OCI-M1 (cell line): ENCODE measurements around the gene DPPA3.
"Not testable (repeated sequence)": the region's sequence is repeated elsewhere in the genome, so short reads cannot be mapped to it uniquely, and the experiment has no call there.

ENCODE experiments used
- DNase-seq: peaks from one replicate; lab custom pipeline; 2025; lab: John Stamatoyannopoulos, UW

The DPPA3 gene

DNA sequence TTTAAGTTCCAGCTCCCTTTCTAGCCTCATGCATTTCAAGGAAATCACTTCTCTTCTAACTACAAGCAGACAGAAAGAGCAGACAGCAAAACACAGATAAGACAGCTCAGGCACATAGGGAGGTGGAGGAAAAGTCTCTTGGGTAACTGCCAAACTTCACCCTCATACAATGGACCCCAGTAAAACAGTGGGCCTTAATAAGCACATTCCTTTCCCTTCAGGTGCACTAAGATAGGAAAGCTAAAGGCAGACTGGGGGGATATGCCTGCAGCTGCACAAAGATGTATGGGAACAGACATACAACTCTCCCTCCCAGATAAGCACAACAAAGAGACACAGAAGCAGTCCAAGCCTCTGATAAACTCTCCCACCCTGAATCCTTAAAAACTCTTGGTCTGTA is 19.8 kb downstream of the DPPA3 start:
- DNase-seq = peak; percentile 30

DNA sequence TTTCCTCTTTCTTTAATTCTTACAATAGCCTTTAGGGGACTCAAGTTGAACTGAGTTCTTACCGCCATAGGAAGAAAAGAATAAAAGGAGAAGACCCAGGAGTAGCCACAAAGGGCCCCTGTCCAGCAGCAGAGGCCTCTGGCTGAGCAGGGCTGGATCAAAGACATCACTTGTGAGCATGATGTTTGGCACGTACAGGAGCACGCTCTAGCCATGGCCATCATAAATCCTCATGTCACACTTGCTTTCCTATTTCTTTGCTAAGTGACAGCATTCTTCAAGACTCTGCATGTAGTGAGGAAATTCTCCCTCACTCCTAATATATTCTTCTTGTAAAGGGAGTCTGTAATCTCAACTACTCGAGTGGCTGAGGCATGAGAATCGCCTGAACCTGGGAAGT is 20.3 kb downstream of the DPPA3 start:
- no peak for DNase-seq

DNA sequence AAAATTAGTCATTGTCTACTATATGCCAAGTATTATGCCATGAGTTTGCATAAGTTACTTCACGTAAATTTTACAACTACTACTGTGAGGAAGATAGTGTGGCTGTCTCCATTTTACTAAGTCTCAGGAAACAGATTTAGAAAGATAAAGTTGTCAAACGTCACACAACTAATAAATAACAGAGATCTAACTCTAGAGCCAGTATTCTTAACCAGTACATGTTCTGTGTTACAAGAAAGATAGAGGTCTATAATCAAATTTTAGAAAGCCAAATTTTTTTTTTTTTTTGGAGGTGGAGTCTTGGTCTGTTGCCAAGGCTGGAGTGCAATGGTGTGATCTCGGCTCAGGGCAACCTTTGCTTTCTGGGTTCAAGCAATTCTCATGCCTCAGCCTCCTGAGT is 21.8 kb downstream of the DPPA3 start:
- DNase-seq = no peak

DNA sequence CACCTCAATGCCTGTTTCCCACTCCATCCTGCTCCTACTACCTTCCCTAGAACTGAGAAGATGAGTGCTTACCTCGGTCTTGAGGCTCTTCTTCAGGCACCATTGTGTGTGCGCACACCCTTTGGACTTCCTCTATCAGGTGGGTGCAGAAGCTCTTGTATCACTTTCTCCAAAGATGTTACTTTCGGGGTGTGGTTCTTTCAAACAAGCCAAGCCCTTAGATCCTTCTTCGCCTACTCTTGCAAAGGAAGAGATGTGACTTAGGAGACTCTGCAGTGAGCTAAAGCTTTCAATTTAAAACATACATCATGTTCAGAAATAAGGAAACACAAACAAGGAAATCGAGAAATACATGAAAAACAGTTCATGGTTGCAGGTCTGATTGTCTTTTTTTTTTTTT is 36.0 kb downstream of the DPPA3 start, which contains the start of gene CLEC4C:
Gene CLEC4C, minus strand, starts transcription at position 130 of the 400 bp plus-strand sequence. Its CDS starts 27 bp downstream, at position 103.
- no peak for DNase-seq

GRCh38 chr12:7748852-7749251 is 37.6 kb downstream of the DPPA3 start:
- peak; percentile 84 for DNase-seq

- no peak for DNase-seq
Observed at GRCh38 chr12:7749442-7749841, 38.2 kb downstream of the DPPA3 start.

GRCh38 chr12:7750350-7750749 is 39.1 kb downstream of the DPPA3 start:
- no peak for DNase-seq

DNA sequence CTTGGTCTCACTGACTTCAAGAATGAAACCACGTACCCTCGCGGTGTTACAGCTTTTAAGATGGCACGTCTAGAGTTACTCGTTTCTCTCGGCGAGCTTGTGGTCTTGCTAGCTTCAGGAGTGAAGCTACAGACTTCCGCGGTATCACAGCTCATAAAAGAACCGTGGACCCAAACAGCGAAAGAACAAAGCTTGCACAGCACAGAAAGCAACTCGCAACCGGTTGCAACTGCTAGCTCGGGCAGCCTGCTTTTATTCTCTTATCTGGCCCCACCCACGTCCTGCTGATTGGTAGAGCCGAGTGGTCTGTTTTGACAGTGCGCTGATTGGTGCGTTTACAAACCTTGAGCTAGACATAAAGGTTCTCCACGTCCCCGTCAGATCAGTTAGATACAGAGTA is 40.2 kb downstream of the DPPA3 start:
- no peak for DNase-seq

DNA sequence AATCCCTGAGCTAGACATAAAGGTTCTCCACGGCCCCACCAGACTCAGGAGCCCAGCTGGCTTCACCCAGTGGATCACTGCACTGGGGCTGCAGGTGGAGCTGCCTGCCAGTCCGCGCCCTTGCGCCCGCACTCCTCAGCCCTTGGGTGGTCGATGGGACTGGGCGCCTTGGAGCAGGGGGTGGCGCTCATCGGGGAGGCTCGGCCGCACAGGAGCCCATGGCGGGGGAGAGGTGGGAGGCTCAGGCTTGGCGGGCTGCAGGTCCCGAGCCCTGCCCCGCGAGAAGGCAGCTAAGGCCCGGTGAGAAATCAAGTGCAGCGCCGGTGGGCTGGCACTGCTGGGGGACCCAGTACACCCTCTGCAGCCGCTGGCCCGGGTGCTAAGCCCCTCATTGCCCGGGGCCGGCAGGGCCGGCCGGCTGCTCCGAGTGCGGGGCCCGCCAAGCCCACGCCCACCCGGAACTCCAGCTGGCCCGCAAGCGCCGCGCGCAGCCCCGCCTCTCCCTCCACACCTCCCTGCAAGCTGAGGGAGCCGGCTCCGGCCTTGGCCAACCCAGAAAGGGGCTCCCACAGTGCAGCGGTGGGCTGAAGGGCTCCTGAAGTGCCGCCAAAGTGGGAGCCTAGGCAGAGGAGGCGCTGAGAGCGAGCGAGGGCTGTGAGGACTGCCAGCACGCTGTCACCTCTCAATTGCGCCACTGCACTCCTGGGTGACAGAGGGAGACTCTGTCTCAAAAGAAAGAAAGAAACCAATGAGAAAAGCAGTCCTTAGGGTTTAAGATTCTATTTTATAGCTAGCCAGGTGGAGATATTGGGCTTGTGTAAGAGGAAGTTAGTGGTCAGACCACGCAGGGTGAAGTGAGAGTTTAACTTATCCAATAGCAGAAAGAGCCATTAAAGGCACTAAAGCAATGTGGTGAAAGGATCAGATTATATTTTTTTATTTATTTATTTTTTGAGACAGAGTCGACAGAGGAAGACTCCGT is 41.0 kb downstream of the DPPA3 start:
- DNase-seq = peak; percentile 26

- not testable (repeated sequence) for DNase-seq
Observed at GRCh38 chr12:7755668-7756067, 44.4 kb downstream of the DPPA3 start.

DNA sequence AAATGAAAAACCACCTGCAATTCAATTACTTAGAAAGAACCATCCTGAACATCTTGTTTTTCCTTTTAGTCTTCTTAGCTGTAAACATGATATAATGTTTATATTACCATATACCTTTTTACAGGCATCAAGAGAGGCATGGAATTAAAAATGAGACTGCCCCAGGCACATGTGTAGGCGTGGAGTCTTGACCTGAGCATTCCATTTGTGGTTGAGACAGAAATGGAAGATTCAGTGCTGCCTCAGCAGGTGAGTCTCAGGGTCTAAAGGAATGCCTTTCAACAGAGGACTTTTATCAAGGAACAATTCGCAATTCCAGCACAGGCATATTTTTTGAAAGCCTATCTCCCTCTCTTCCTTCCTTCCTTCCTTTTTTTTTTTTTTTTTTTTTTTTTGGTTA is 45.8 kb downstream of the DPPA3 start:
- DNase-seq = no peak

GRCh38 chr12:7758766-7759140 is 47.5 kb downstream of the DPPA3 start:
- no peak for DNase-seq
